SK-N-MC (cell line): ENCODE measurements around the gene LRFN2.

Experiments used
- DNase-seq: peaks from one replicate; pipeline ENCODE4 v3.0.0-alpha.2; 2011; ENCODE audit warnings: low read depth, low spot score
- H3K27ac ChIP-seq: fragments of 200-600 bp; sonication (generic); 2 replicates; pipeline ENCODE4 v1.5.1; 2016; ENCODE audit warnings: mixed run types
- H3K36me3 ChIP-seq: fragments of 200-600 bp; sonication (generic); 2 replicates; pipeline ENCODE4 v1.6.1; 2017; ENCODE audit warnings: antibody characterized with exemption, low read length, mixed read lengths; ENCODE audit not compliant: insufficient read depth
- H3K4me3 ChIP-seq: fragments of 200-600 bp; sonication (generic); 2 replicates; pipeline ENCODE4 v1.5.1; 2016
- H3K9ac ChIP-seq: fragments of 200-600 bp; sonication (generic); 2 replicates; pipeline ENCODE4 v1.8.0; 2017; ENCODE audit warnings: mixed run types, mixed read lengths; ENCODE audit not compliant: insufficient read length
- H3K9me3 ChIP-seq: fragments of 200-600 bp; sonication (generic); 2 replicates; pipeline ENCODE4 v1.6.1; 2017; ENCODE audit warnings: low read depth, mild to moderate bottlenecking, antibody characterized with exemption, low read length, moderate library complexity, mixed read lengths
- EZH2 ChIP-seq: fragments of 200-600 bp; sonication (generic); IDR thresholded peaks from one replicate; pipeline ENCODE4 v1.6.1; 2017; ENCODE audit warnings: antibody characterized with exemption
- FOXP2 ChIP-seq: optimal IDR thresholded peaks from 2 replicates; pipeline ENCODE3; 2011; ENCODE audit warnings: mild to moderate bottlenecking, moderate library complexity; ENCODE audit not compliant: insufficient read depth; ENCODE audit errors: extremely low read length, control extremely low read depth
- POLR2AphosphoS5 ChIP-seq: IDR thresholded peaks from 2 replicates; pipeline ENCODE4 v1.6.1; 2012; ENCODE audit warnings: mild to moderate bottlenecking, low read depth, low read length, borderline replicate concordance

The LRFN2 gene

GRCh38 chr6:40456390-40457013, 130.7 kb downstream of the LRFN2 start:
- no peak for DNase-seq
- H3K9ac ChIP-seq, result no peak overlapping the region
- no peaks in the 10 kb centered on the region for H3K36me3 ChIP-seq
- TF ChIP-seq POLR2AphosphoS5 (no peak), FOXP2 (no peak), EZH2 (no peak)
- H3K27ac ChIP-seq, result no peak overlapping the region
- no peaks in the 10 kb centered on the region for H3K9me3 ChIP-seq
- H3K4me3 ChIP-seq, result no peak overlapping the region

GRCh38 chr6:40455686-40456389, 131.3 kb downstream of the LRFN2 start:
- TF ChIP-seq FOXP2 (no peak), POLR2AphosphoS5 (no peak), EZH2 (no peak)
- no peaks in the 10 kb centered on the region for H3K9me3 ChIP-seq

GRCh38 chr6:40450483-40450882, 136.7 kb downstream of the LRFN2 start:
- no peak for DNase-seq
- Histone ChIP-seq H3K9ac (no peak overlapping the region), H3K4me3 (no peak overlapping the region), H3K9me3 (no peaks in the 10 kb centered on the region), H3K27ac (no peak overlapping the region), H3K36me3 (no peaks in the 10 kb centered on the region)
- TF ChIP-seq EZH2, result no peak
- TF ChIP-seq POLR2AphosphoS5, result no peak
- no peak for TF ChIP-seq FOXP2

More at GRCh38 chr6:40455686-40456389, 131.3 kb downstream of the LRFN2 start:
- no peak overlapping the region for H3K27ac ChIP-seq
- H3K4me3 ChIP-seq, result no peak overlapping the region
- no peak for DNase-seq
- no peaks in the 10 kb centered on the region for H3K36me3 ChIP-seq
- H3K9ac ChIP-seq, result no peak overlapping the region

GRCh38 chr6:40444811-40445210, 142.4 kb downstream of the LRFN2 start:
- no peaks in the 10 kb centered on the region for H3K36me3 ChIP-seq
- no peak overlapping the region for H3K9ac ChIP-seq
- TF ChIP-seq EZH2, result no peak
- peak overlapping the region; percentile 94 for H3K27ac ChIP-seq
- H3K4me3 ChIP-seq, result peak overlapping the region; percentile 53
- no peak for DNase-seq
- no peaks in the 10 kb centered on the region for H3K9me3 ChIP-seq

- Histone ChIP-seq H3K4me3 (peak overlapping the region; percentile 53), H3K27ac (peak overlapping the region; percentile 94), H3K36me3 (no peaks in the 10 kb centered on the region), H3K9me3 (no peaks in the 10 kb centered on the region), H3K9ac (no peak overlapping the region)
- TF ChIP-seq EZH2 (no peak), POLR2AphosphoS5 (peak; percentile 37; the same call in 1 of the 2 replicates)
- DNase-seq, result no peak
Observed at GRCh38 chr6:40444312-40444711, 142.9 kb downstream of the LRFN2 start.

- H3K27ac ChIP-seq, result peak overlapping the region; percentile 94
- no peak for DNase-seq
- no peaks in the 10 kb centered on the region for H3K9me3 ChIP-seq
- H3K36me3 ChIP-seq, result no peaks in the 10 kb centered on the region
- TF ChIP-seq FOXP2 (no peak), POLR2AphosphoS5 (no peak), EZH2 (no peak)
- peak overlapping the region; percentile 53 for H3K4me3 ChIP-seq
- H3K9ac ChIP-seq, result no peak overlapping the region
Observed at GRCh38 chr6:40443842-40444241, 143.3 kb downstream of the LRFN2 start.

GRCh38 chr6:40442591-40442990, 144.6 kb downstream of the LRFN2 start:
- Histone ChIP-seq H3K9me3 (no peaks in the 10 kb centered on the region), H3K36me3 (no peaks in the 10 kb centered on the region), H3K9ac (no peak overlapping the region), H3K27ac (peak overlapping the region; percentile 51; the same call in 1 of the 2 replicates), H3K4me3 (no peak overlapping the region)
- DNase-seq, result no peak
- TF ChIP-seq POLR2AphosphoS5, result no peak
- TF ChIP-seq FOXP2, result no peak
- TF ChIP-seq EZH2, result no peak

GRCh38 chr6:40441150-40441549, 146.0 kb downstream of the LRFN2 start:
- Histone ChIP-seq H3K27ac (peak overlapping the region; percentile 98), H3K9me3 (no peaks in the 10 kb centered on the region), H3K4me3 (no peak overlapping the region), H3K36me3 (no peaks in the 10 kb centered on the region), H3K9ac (no peak overlapping the region)
- TF ChIP-seq FOXP2, result no peak
- no peak for DNase-seq

- Histone ChIP-seq H3K27ac (peak overlapping the region; percentile 98), H3K36me3 (no peaks in the 10 kb centered on the region), H3K9me3 (no peaks in the 10 kb centered on the region), H3K4me3 (peak overlapping the region; percentile 63), H3K9ac (peak overlapping the region; percentile 59)
- TF ChIP-seq FOXP2, result no peak
- no peak for TF ChIP-seq EZH2
- peak; percentile 47; the same call in 1 of the 2 replicates for TF ChIP-seq POLR2AphosphoS5
- DNase-seq, result no peak
Observed at GRCh38 chr6:40440053-40440452, 147.1 kb downstream of the LRFN2 start.
